ENCODE results near the gene MYO9B. TPM values are rescaled to one million over a fixed set of nuclear protein-coding genes. Genes with fewer than 3 reads are reported as not detected.
A peak's percentile ranks its signal among the peaks of the same experiment; 100 is the strongest.

MYO9B gene
- total RNA-seq, 2 donors from 2014 or later: 229 to 257 TPM

DNA sequence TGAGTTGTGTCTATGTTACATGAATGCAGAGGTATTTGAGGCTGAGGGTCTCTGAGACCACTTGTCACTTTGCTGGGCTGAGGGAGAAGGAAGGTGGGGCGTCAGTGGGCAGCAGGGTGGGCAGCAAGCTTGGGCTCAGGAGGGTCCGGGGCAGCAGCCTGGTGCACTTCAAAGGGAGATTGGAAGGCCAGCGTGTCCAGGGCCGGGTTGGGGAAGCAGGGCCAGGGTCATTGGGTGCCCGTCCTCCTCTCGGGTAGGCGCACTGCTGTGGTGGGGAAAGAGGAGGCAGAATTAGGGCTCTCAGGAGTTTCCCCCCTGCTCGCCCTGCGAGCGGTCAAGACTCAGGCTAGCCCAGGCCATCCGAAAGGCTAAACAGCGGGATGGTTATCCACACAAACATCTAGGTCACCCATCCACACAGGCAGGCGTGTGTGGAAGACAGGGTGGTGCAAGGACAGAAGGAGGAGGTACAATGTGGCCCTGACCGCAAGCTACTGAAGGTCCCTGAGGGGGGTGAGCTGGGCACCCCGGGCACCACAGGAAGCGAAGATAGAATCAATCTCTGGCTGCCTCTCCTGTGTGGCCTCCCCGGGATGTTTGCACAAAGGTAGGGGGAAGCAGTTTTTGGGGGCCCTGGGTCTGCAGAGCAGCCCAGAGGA is 37.7 kb downstream of the MYO9B start:
- no peak overlapping the region for H3K4me3 ChIP-seq
- H3K27ac ChIP-seq: peak overlapping the region; percentile 61 to 71
- peaks cover 8% of the 10 kb centered on the region for H3K36me3 ChIP-seq
- ATAC-seq (ENCODE audit: insufficient number of reproducible peaks, low FRiP score, low read depth): no peak
- H3K27me3 ChIP-seq (replicated peaks; ENCODE audit: insufficient read depth): no peaks in the 10 kb centered on the region
- TF ChIP-seq CTCF (IDR thresholded peaks at IDR 0.05): no peak
- peaks cover 32 to 75% of the 10 kb centered on the region in 2 donors for H3K4me1 ChIP-seq (ENCODE audit: control insufficient read depth in 1 of 2, low read depth in 2 of 2)
- H3K9me3 ChIP-seq: no peaks in the 10 kb centered on the region
- no peak for DNase-seq (ENCODE audit: low spot score)

DNA sequence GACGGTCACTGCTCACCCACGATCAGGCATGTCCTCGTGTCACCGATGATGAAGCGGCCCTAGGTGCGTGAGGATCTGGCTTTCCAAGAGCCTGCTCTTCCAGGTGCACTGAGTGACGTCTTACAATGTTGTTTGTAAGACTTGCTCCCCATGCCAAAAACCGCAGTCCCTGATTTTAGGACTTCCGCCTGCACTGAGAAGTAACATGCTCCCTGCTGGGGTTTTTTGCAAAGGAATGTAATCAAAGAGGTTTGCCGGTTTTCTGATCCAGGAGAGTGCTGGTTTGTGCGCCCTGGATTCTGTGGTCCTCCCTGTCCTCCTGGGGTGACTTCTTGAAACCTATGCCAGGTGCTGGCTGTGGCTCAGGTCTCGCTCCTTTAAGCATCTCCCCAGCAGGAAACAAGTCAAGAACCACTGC is 38.8 kb downstream of the MYO9B start:
- TF ChIP-seq CTCF (IDR thresholded peaks at IDR 0.05): no peak
- H3K4me3 ChIP-seq: no peak overlapping the region
- no peaks in the 10 kb centered on the region for H3K9me3 ChIP-seq
- peaks cover 22 to 65% of the 10 kb centered on the region in 2 donors for H3K4me1 ChIP-seq (ENCODE audit: control insufficient read depth in 1 of 2, low read depth in 2 of 2)
- H3K27me3 ChIP-seq (replicated peaks; ENCODE audit: insufficient read depth): no peaks in the 10 kb centered on the region
- DNase-seq (ENCODE audit: low spot score): no peak
- ATAC-seq (ENCODE audit: insufficient number of reproducible peaks, low FRiP score, low read depth): no peak
- peak overlapping the region; percentile 61 to 71 for H3K27ac ChIP-seq
- H3K36me3 ChIP-seq: peaks cover 13% of the 10 kb centered on the region

DNA sequence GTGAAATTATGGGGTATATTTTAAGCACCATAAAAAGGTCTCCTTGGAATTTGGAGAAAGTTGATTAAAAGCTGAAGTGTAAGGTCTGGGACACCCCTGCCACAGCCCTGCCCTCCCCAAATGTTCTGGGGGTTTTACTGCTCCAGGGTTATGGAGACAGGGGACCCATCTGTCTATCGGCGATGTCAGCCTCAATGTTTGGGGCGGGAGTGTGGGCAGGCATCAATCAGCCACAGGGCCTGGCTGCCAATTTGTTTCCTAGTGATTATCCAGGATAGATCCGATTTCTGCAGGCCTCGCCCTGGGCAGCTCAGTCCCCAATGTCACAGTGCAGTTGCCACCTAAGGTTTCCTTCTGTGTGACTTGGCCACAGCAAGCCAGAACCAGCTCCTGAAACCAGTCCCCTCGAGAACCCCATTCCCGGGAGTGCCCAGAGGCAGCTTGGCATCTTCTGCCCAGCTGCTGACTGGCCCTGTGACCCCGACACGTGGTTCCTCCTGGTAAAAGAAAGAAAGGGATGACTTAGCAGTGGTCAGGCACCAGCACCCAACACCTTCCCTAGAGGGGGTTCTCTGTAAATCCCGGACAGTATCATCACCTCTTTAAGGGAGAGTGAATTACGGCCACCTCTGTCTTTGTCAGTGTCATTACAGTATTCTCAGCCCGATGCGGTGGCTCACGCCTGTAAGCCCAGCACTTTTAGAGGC is 41.6 kb downstream of the MYO9B start:
- DNase-seq (ENCODE audit: low spot score) (no peak), ATAC-seq (ENCODE audit: insufficient number of reproducible peaks, low FRiP score, low read depth) (no peak)
- Histone ChIP-seq H3K4me1 (ENCODE audit: control insufficient read depth in 1 of 2, low read depth in 2 of 2) (peaks cover 27 to 61% of the 10 kb centered on the region in 2 donors), H3K36me3 (peaks cover 9% of the 10 kb centered on the region), H3K27me3 (replicated peaks; ENCODE audit: insufficient read depth) (no peaks in the 10 kb centered on the region), H3K4me3 (no peak overlapping the region), H3K9me3 (no peaks in the 10 kb centered on the region), H3K27ac (peak overlapping the region; percentile 65 to 75)
- TF ChIP-seq CTCF (IDR thresholded peaks at IDR 0.05): no peak

DNA sequence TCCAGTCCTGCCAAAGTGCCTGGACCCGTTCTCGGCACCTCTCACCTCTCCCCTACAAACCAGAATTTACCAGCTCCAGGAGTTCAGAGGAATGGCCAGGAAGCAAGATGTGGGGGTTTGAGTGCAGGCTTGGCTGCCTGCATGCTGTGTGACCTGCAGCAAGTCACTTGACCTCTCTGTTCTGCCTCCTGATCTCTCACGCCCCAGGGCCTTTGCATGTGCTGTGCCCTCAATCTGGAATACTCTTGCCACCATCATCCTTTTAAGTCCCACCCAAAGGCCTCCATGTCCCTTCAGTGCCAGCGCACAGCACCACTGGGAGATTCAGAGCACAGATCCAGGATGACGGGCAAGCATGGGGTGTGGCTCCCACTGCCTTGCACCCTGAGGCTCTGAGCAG is 43.4 kb downstream of the MYO9B start:
- Histone ChIP-seq H3K36me3 (peaks cover 9% of the 10 kb centered on the region), H3K4me3 (no peak overlapping the region), H3K27me3 (replicated peaks; ENCODE audit: insufficient read depth) (no peaks in the 10 kb centered on the region), H3K9me3 (no peaks in the 10 kb centered on the region), H3K27ac (peak overlapping the region; percentile 27 to 47), H3K4me1 (ENCODE audit: control insufficient read depth in 1 of 2, low read depth in 2 of 2) (peaks cover 28 to 49% of the 10 kb centered on the region in 2 donors)
- DNase-seq (ENCODE audit: low spot score) (no peak), ATAC-seq (ENCODE audit: insufficient number of reproducible peaks, low FRiP score, low read depth) (no peak)
- TF ChIP-seq CTCF (IDR thresholded peaks at IDR 0.05): no peak

- H3K27me3 ChIP-seq (replicated peaks; ENCODE audit: insufficient read depth): no peaks in the 10 kb centered on the region
- TF ChIP-seq CTCF (IDR thresholded peaks at IDR 0.05): no peak
- ATAC-seq (ENCODE audit: insufficient number of reproducible peaks, low FRiP score, low read depth) (peak; percentile 61), DNase-seq (ENCODE audit: low spot score) (peak; percentile 28)
- no peak overlapping the region for H3K4me3 ChIP-seq
- H3K36me3 ChIP-seq: peaks cover 9% of the 10 kb centered on the region
- no peaks in the 10 kb centered on the region for H3K9me3 ChIP-seq
- H3K4me1 ChIP-seq (ENCODE audit: control insufficient read depth in 1 of 2, low read depth in 2 of 2): peaks cover 36 to 47% of the 10 kb centered on the region in 2 donors
- peak overlapping the region; percentile 68 to 87 for H3K27ac ChIP-seq
These were observed 46.2 kb downstream of the MYO9B start for GRCh38 chr19:17121736-17122293.

Measured in thoracic aorta (tissue), 2 donors.